ENCODE results near the gene SMAD3. TPM values are rescaled to one million over a fixed set of nuclear protein-coding genes. Genes with fewer than 3 reads are reported as not detected.

SMAD3 gene
- total RNA-seq, 3 donors from 2014 or later: 22.5 to 44.6 (median 33.4) TPM

DNA sequence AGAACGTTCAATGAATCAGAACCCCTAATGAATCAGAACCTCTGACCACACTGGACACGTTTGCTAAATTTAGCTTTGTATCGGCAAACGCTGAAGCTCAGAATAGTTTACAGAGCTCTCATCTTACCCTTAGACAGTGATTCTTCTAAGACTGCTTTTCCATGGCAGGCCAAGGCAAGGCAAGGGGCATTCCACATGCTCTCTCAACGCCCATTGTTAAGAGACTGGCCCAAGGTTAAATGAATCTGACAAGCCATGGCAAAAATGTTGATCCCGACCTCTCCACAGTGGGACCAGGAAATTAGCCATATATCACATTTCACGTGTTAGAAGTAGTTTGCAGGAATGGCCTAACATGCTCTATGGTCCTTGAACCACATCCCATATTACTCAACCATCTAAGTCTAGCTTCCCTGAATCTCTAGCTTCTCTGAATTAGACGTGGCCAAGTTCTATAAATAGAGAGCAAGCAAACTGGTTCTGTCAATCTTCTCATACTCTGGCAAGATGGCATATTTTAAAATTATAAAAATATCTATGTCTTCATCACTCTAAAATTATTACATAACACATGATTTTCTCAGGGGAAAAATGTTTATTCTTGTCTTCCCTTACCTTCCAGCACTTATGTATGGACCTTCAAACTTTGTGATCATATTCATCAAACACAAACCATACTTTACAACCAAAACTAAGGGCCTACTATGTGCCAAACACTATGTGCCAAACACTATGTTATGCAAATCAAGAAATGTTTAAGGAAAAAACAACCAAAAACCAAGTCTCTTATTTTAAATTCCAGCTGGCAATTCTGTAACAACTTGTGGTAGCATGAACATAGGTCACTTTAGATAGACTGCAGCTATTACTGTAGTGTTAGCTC lies 134.7 kb downstream of the SMAD3 start:
- no peak overlapping the region for H3K27ac ChIP-seq
- no peaks in the 10 kb centered on the region for H3K27me3 ChIP-seq
- TF ChIP-seq POLR2A (IDR thresholded peaks at IDR 0.05): no peak
- TF ChIP-seq POLR2AphosphoS5 (IDR thresholded peaks at IDR 0.05): no peak
- TF ChIP-seq, protein P1, sequence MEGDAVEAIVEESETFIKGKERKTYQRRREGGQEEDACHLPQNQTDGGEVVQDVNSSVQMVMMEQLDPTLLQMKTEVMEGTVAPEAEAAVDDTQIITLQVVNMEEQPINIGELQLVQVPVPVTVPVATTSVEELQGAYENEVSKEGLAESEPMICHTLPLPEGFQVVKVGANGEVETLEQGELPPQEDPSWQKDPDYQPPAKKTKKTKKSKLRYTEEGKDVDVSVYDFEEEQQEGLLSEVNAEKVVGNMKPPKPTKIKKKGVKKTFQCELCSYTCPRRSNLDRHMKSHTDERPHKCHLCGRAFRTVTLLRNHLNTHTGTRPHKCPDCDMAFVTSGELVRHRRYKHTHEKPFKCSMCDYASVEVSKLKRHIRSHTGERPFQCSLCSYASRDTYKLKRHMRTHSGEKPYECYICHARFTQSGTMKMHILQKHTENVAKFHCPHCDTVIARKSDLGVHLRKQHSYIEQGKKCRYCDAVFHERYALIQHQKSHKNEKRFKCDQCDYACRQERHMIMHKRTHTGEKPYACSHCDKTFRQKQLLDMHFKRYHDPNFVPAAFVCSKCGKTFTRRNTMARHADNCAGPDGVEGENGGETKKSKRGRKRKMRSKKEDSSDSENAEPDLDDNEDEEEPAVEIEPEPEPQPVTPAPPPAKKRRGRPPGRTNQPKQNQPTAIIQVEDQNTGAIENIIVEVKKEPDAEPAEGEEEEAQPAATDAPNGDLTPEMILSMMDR (IDR thresholded peaks at IDR 0.05): no peak
- H3K36me3 ChIP-seq: no peaks in the 10 kb centered on the region
- H3K9me3 ChIP-seq: no peaks in the 10 kb centered on the region
- intact Hi-C loops (cut with DNase I; ENCODE audit: low total_unique reads): no loop called here
- H3K4me3 ChIP-seq: no peak overlapping the region
- DNase-seq (ENCODE audit: low spot score in 2 of 2): no peak
- no peaks in the 10 kb centered on the region for H3K4me1 ChIP-seq

DNA sequence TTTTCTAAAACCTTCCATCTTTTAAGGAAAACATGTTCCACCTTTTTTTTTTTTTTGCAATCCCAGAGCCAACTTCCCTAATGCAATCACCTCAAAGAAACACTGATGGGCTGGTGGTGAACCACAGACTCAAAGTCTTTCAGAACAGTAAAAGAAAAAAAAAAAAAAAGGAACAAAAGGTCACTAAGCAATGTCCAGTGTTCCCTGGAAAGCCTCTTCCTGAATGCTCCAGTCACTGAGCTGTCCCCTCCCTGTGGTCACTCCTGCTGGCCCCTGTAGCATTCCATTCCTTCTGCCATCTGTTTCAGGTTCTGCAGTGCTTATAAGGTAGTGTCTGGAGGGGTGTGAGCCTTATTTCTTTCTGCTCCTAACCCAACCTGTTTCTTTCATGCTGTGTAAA lies 135.7 kb downstream of the SMAD3 start:
- H3K27ac ChIP-seq: no peak overlapping the region
- H3K36me3 ChIP-seq: no peaks in the 10 kb centered on the region
- no peak for TF ChIP-seq POLR2AphosphoS5 (IDR thresholded peaks at IDR 0.05)
- TF ChIP-seq POLR2A (IDR thresholded peaks at IDR 0.05): no peak
- TF ChIP-seq, protein P1 (IDR thresholded peaks at IDR 0.05): no peak
- intact Hi-C loops (cut with DNase I; ENCODE audit: low total_unique reads): no loop called here
- no peak overlapping the region for H3K4me3 ChIP-seq
- no peaks in the 10 kb centered on the region for H3K27me3 ChIP-seq
- H3K4me1 ChIP-seq: no peaks in the 10 kb centered on the region
- DNase-seq (ENCODE audit: low spot score in 2 of 2): no peak
- no peaks in the 10 kb centered on the region for H3K9me3 ChIP-seq

DNA sequence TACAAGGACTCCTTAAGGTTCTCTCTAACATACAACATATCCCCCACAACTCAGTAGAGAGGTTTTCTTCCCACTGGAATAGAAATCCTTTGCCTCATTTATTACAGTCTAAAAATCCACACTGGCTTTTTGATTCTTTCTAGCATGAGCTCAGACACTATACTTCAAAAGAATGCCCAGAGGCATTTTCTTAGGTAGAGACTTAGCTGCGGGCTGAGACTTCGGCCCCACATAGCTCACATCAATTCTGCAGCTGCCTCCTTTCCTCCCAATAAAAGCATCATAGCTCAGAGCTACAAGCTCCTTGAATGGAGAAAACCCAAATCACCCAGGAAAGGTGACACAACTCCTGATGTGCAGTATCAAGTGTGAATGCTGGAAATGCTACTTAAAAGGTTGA lies 136.7 kb downstream of the SMAD3 start:
- H3K36me3 ChIP-seq: no peaks in the 10 kb centered on the region
- no peak for TF ChIP-seq POLR2A (IDR thresholded peaks at IDR 0.05)
- no peak overlapping the region for H3K27ac ChIP-seq
- H3K4me1 ChIP-seq: no peaks in the 10 kb centered on the region
- DNase-seq (ENCODE audit: low spot score in 2 of 2): no peak
- no peaks in the 10 kb centered on the region for H3K27me3 ChIP-seq
- H3K9me3 ChIP-seq: no peaks in the 10 kb centered on the region
- H3K4me3 ChIP-seq: no peak overlapping the region
- intact Hi-C loops (cut with DNase I; ENCODE audit: low total_unique reads): no loop called here

DNA sequence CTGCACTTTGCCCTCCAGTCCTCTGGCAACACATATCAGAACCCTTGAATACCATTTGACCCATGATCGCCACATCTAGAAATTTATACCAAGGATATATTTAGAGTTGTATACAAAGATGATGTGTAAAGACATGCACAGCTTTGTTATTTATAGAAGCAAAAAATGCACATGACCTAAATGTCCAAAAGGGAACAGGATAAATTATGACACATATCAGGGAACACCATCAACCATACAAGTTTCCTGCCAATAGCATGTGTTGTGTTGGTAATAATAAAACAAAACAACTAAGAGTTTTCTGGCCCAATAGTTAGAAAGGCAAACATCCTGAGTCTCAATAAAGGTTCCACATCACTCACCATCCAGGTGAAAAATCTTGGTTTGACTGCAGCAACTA lies 137.6 kb downstream of the SMAD3 start:
- TF ChIP-seq POLR2A (IDR thresholded peaks at IDR 0.05): no peak
- TF ChIP-seq, protein P1 (IDR thresholded peaks at IDR 0.05): no peak
- TF ChIP-seq POLR2AphosphoS5 (IDR thresholded peaks at IDR 0.05): no peak
- Histone ChIP-seq H3K9me3 (no peaks in the 10 kb centered on the region), H3K36me3 (peaks cover 2% of the 10 kb centered on the region), H3K4me3 (no peak overlapping the region), H3K27me3 (no peaks in the 10 kb centered on the region), H3K4me1 (no peaks in the 10 kb centered on the region), H3K27ac (no peak overlapping the region)
- DNase-seq (ENCODE audit: low spot score in 2 of 2): no peak
- intact Hi-C loops (cut with DNase I; ENCODE audit: low total_unique reads): no loop called here

DNA sequence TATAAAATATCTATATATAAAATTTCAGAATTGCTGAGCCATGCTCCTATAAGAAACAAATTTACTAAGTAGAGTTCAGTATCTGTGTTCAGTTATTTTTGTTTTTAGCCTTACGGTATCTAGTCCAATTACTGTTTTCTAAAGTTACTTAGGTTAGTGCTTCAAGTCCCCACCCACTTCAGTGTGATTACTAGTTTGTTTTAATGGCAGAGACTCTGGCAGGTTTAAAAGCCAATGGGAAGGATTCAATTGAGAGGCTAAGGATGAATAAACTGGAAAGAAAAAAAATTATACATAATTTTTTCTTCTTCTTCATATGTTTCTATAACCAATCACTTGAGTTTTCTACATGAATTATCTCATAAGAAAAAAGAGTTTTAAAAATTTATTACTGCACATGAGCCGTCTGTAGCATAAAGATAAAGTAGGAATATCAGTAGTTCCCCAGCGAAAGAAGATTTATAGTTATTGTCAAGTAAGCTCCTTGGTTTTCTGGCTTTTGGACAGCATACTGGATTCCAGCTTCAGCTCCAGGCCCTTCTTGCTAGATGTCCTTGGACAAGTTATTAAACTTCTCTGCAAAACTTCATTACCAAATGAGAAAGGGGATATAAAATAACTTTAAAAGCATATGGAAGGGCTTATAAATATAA lies 142.3 kb downstream of the SMAD3 start:
- no peak for DNase-seq (ENCODE audit: low spot score in 2 of 2)
- H3K36me3 ChIP-seq: peaks cover 3% of the 10 kb centered on the region
- H3K4me3 ChIP-seq: no peak overlapping the region
- intact Hi-C loops (cut with DNase I; ENCODE audit: low total_unique reads): no loop called here
- TF ChIP-seq, protein P1 (IDR thresholded peaks at IDR 0.05): no peak
- H3K27me3 ChIP-seq: no peaks in the 10 kb centered on the region
- H3K9me3 ChIP-seq: no peaks in the 10 kb centered on the region
- H3K27ac ChIP-seq: no peak overlapping the region
- H3K4me1 ChIP-seq: no peaks in the 10 kb centered on the region
